B cell (primary cell): ENCODE data around the gene ADAMTS17. TPM values are rescaled to one million over a fixed set of nuclear protein-coding genes. Genes with fewer than 3 reads are reported as not detected.

Source experiments
- ATAC-seq: fragments of 200-7000 bp; cut with Tn5 transposase; one replicate; pipeline ENCODE4 v1.10.0; 2021; ENCODE audit warnings: low read depth, mild to moderate bottlenecking, moderate number of reproducible peaks, moderate library complexity
- CTCF ChIA-PET: fragments of 350-600 bp; sonication (Branson Sonifier 250); formaldehyde crosslinking; loops from one replicate; lab custom pipeline; 2021; ENCODE audit warnings: antibody characterized with exemption, inconsistent platforms; lab: Charles Lee
- POLR2A ChIA-PET: fragments of 350-600 bp; sonication (Branson Sonifier 250); formaldehyde crosslinking; loops from one replicate; lab custom pipeline; 2021; ENCODE audit warnings: antibody characterized with exemption; lab: Charles Lee
- DNase-seq: peaks from one replicate; pipeline ENCODE4 v3.0.0; 2013
- H2AFZ ChIP-seq: 2 replicates; pipeline ENCODE4 v1.6.1; 2012; ENCODE audit warnings: mild to moderate bottlenecking, low read depth, low read length; ENCODE audit not compliant: insufficient read depth, poor library complexity, severe bottlenecking
- H3K27ac ChIP-seq, 2 donors: 1 replicate in 1 of 2; 2 replicates in 1 of 2; pipeline ENCODE4 v1.5.1; 2012 to 2013; ENCODE audit warnings: low read length in 2 of 2, mild to moderate bottlenecking in 2 of 2, moderate library complexity in 1 of 2
- H3K27me3 ChIP-seq, 4 experiments: fragments of 200-600 bp in 1 of 4; sonication (generic) in 1 of 4; replicated peaks in 1 of 4; 1 replicate in 2 of 4; 2 replicates in 2 of 4; pipeline versions ENCODE4 v1.6.1 to v1.7.0; 2013 to 2016; ENCODE audit warnings: low read length in 3 of 4, mild to moderate bottlenecking in 2 of 4, mixed read lengths in 1 of 4, moderate library complexity in 1 of 4; ENCODE audit not compliant: insufficient read depth in 4 of 4, control insufficient read depth in 3 of 4; ENCODE audit errors: control extremely low read depth in 1 of 4
- H3K36me3 ChIP-seq, 2 experiments: replicated peaks in 1 of 2; 1 replicate in 1 of 2; 2 replicates in 1 of 2; pipeline versions ENCODE4 v1.6.1 to v1.7.1; 2013; ENCODE audit warnings: low read length in 1 of 2; ENCODE audit not compliant: insufficient read depth in 2 of 2, control insufficient read depth in 1 of 2; ENCODE audit errors: control extremely low read depth in 1 of 2, extremely low read depth in 1 of 2
- H3K4me1 ChIP-seq, 2 donors: fragments of 200-600 bp in 1 of 2; sonication (generic) in 1 of 2; 1 replicate in 1 of 2; 2 replicates in 1 of 2; pipeline versions ENCODE4 v1.5.1 to v1.6.1; 2013 to 2017; ENCODE audit warnings: low read length in 2 of 2; ENCODE audit not compliant: control insufficient read depth in 2 of 2, insufficient read depth in 2 of 2
- H3K4me2 ChIP-seq: replicated peaks from 2 replicates; pipeline ENCODE3; 2012; ENCODE audit warnings: mild to moderate bottlenecking, low read depth, low read length; ENCODE audit not compliant: poor library complexity, severe bottlenecking
- H3K4me3 ChIP-seq, 5 experiments: fragments of 200-600 bp in 1 of 5; sonication (generic) in 1 of 5; 1 replicate in 3 of 5; 2 replicates in 2 of 5; pipeline versions ENCODE4 v1.5.1 to v1.7.0; 2011 to 2016; ENCODE audit warnings: low read length in 4 of 5, mild to moderate bottlenecking in 4 of 5, low read depth in 2 of 5, control low read depth in 1 of 5, moderate library complexity in 1 of 5; ENCODE audit not compliant: insufficient read depth in 1 of 5; ENCODE audit errors: control extremely low read depth in 1 of 5, extremely low read depth in 1 of 5
- H3K79me2 ChIP-seq: fragments of 200-600 bp; sonication (generic); one replicate; pipeline ENCODE4 v1.6.0; 2016; ENCODE audit warnings: low read length; ENCODE audit not compliant: control insufficient read depth, insufficient read depth
- H3K9ac ChIP-seq: fragments of 200-600 bp; sonication (generic); 2 replicates; pipeline ENCODE4 v1.6.1; 2017; ENCODE audit warnings: mild to moderate bottlenecking, low read length, moderate library complexity
- H3K9me3 ChIP-seq, 3 donors: one replicate each; pipeline versions ENCODE4 v1.6.1 to v1.7.1; 2013; ENCODE audit warnings: low read length in 2 of 3; ENCODE audit not compliant: control insufficient read depth in 2 of 3, insufficient read depth in 1 of 3; ENCODE audit errors: control extremely low read depth in 1 of 3
- H4K20me1 ChIP-seq: 2 replicates; pipeline ENCODE4 v1.6.0; 2012; ENCODE audit warnings: mild to moderate bottlenecking, low read length; ENCODE audit not compliant: insufficient read depth, control insufficient read depth, poor library complexity, severe bottlenecking
- H3K27ac Mint-ChIP-seq: one replicate; pipeline ENCODE4 v1.8.0; 2021; ENCODE audit warnings: mixed read lengths
- H3K27me3 Mint-ChIP-seq: one replicate; pipeline ENCODE4 v1.8.0; 2021; ENCODE audit warnings: mixed read lengths
- H3K4me1 Mint-ChIP-seq: one replicate; pipeline ENCODE4 v1.8.0; 2021; ENCODE audit warnings: mixed read lengths
- H3K4me3 Mint-ChIP-seq: one replicate; pipeline ENCODE4 v1.8.0; 2021; ENCODE audit warnings: mixed read lengths
- H3K9me3 Mint-ChIP-seq: one replicate; pipeline ENCODE4 v1.8.0; 2022; ENCODE audit warnings: mixed read lengths; ENCODE audit not compliant: insufficient read depth
- CTCF ChIP-seq: fragments of 200-600 bp; IDR thresholded peaks from one replicate; pipeline ENCODE4 v1.8.0; 2022; ENCODE audit warnings: antibody characterized with exemption, mild to moderate bottlenecking
- EZH2 ChIP-seq: IDR thresholded peaks from 2 replicates; pipeline ENCODE4 v1.6.1; 2012; ENCODE audit warnings: borderline replicate concordance, low read depth, mild to moderate bottlenecking, moderate library complexity, low read length; ENCODE audit not compliant: insufficient read depth, poor library complexity, severe bottlenecking
- WGBS: methylation state at CpG from one replicate; pipeline ENCODE4 v1.1.5; 2013; ENCODE audit warnings: missing lambda C conversion rate; ENCODE audit not compliant: insufficient coverage; 5-methylcytosine and 5-hydroxymethylcytosine counted together
- intact Hi-C: fragments of 100-400 bp; cut with micrococcal nuclease; formaldehyde crosslinking; loops from one replicate; pipeline ENCODE4 v1.10.0; 2022
- polyA plus RNA-seq: library from polyadenylated mRNA; depleted of rRNA; stranded (reverse); fragments of >200 nt; gene quantifications from 2 replicates; pipeline ENCODE4 v1.2.3, GENCODE V29; 2012
- total RNA-seq, 2 donors: library from RNA; stranded (reverse); fragments of 120-200 nt in 1 of 2; gene quantifications; 1 replicate in 1 of 2; 2 replicates in 1 of 2; pipeline versions ENCODE4 v1.2.3 to v1.2.4, GENCODE V29; 2013 to 2022

The ADAMTS17 gene
- total and polyA plus RNA-seq, 2 donors (not counting 1 experiment from before 2014, with no cell fraction given) = 0.10 TPM; not detected in 1

- Histone ChIP-seq H4K20me1 (no peaks in the 10 kb centered on the region), H3K79me2 (no peaks in the 10 kb centered on the region), H3K4me2 (no peak overlapping the region), H2AFZ (no peak overlapping the region), H3K4me3 (no peak overlapping the region), H3K27me3 (peaks cover 0 to 25% (median 4%) of the 10 kb centered on the region in 4 experiments), H3K9me3 (peaks cover 0 to 7% (median 0%) of the 10 kb centered on the region in 3 donors), H3K27ac (no peak overlapping the region), H3K4me1 (no peaks in the 10 kb centered on the region), H3K36me3 (no peaks in the 10 kb centered on the region), H3K9ac (no peak overlapping the region)
- POLR2A ChIA-PET = no interaction called here
- WGBS = 35% methylated on average over 3 of the region's 4 CpGs
- H3K4me1 Mint-ChIP-seq = no peaks in the 10 kb centered on the region
- ATAC-seq (no peak), DNase-seq (no peak)
- H3K4me3 Mint-ChIP-seq = no peak overlapping the region
- TF ChIP-seq CTCF = no peak
- no peak for TF ChIP-seq EZH2
- CTCF ChIA-PET = no interaction called here
- no peak overlapping the region for H3K27ac Mint-ChIP-seq
- H3K9me3 Mint-ChIP-seq = no peaks in the 10 kb centered on the region
- intact Hi-C loops = no loop called here
- peaks cover 49% of the 10 kb centered on the region for H3K27me3 Mint-ChIP-seq
These were observed 359.1 kb downstream of the ADAMTS17 start for GRCh38 chr15:99982662-99983061.

- WGBS = 80% methylated on average over 14 of the region's 16 CpGs
These were observed 359.7 kb downstream of the ADAMTS17 start for GRCh38 chr15:99981839-99982658.

More at GRCh38 chr15:99981839-99982658, 359.7 kb downstream of the ADAMTS17 start:
- ChIA-PET POLR2A (no interaction called here), CTCF (no interaction called here)
- Histone ChIP-seq H3K79me2 (no peaks in the 10 kb centered on the region), H3K36me3 (no peaks in the 10 kb centered on the region), H2AFZ (no peak overlapping the region), H3K9me3 (peaks cover 0 to 6% (median 0%) of the 10 kb centered on the region in 3 donors), H3K27me3 (peaks cover 0 to 25% (median 4%) of the 10 kb centered on the region in 4 experiments), H3K4me2 (no peak overlapping the region), H3K4me3 (no peak overlapping the region), H4K20me1 (no peaks in the 10 kb centered on the region), H3K9ac (no peak overlapping the region), H3K4me1 (no peaks in the 10 kb centered on the region), H3K27ac (no peak overlapping the region)
- intact Hi-C loops = no loop called here
- Mint-ChIP-seq H3K4me1 (no peaks in the 10 kb centered on the region), H3K4me3 (no peak overlapping the region), H3K9me3 (no peaks in the 10 kb centered on the region), H3K27me3 (peaks cover 45% of the 10 kb centered on the region), H3K27ac (no peak overlapping the region)
- no peak for DNase-seq
- TF ChIP-seq CTCF (no peak), EZH2 (no peak)
- ATAC-seq = no peak
